GM12878 (cell line): ENCODE results near the gene ADAMTS17. TPM values are rescaled to one million over a fixed set of nuclear protein-coding genes. Genes with fewer than 3 reads are reported as not detected.

Source experiments
- ATAC-seq: fragments of 200-7000 bp; cut with Tn5 transposase; 3 replicates; pipeline ENCODE4 v1.9.1; 2020; ENCODE audit warnings: mild to moderate bottlenecking, moderate library complexity
- BruUV-seq: library from RNA; stranded (reverse); fragments of 400-500 nt; replicated peaks from 2 replicates; lab custom pipeline; 2021; lab: Mats Ljungman, UMichigan
- CTCF ChIA-PET: fragments of 300-600 bp; sonication (Branson Sonifier 250); formaldehyde crosslinking; extraction: SDS; loops from one replicate; lab custom pipeline; 2021; ENCODE audit warnings: inconsistent platforms; lab: Yijun Ruan, JAX
- POLR2A ChIA-PET: fragments of 350-600 bp; formaldehyde crosslinking; extraction: SDS; loops from one replicate; lab custom pipeline; 2021; ENCODE audit warnings: inconsistent platforms; lab: Charles Lee
- RAD21 ChIA-PET: fragments of 300-600 bp; sonication (Branson Sonifier 250); formaldehyde crosslinking; loops from one replicate; lab custom pipeline; 2023; ENCODE audit warnings: antibody characterized with exemption; ENCODE audit not compliant: unreplicated experiment; lab: Charles Lee
- SMC1A ChIA-PET: fragments of 300-600 bp; sonication (Branson Sonifier 250); formaldehyde crosslinking; loops from one replicate; lab custom pipeline; 2023; ENCODE audit not compliant: unreplicated experiment, uncharacterized antibody; lab: Charles Lee
- DNase-seq: peaks from one replicate; pipeline ENCODE4 v3.0.0-alpha.2; 2011; ENCODE audit warnings: low read depth, low spot score
- FAIRE-seq: peaks from 3 replicates; lab custom pipeline; 2011; peaks lifted over from hg19 to GRCh38; lab: Jason Lieb, UNC
- H2AFZ ChIP-seq: 2 replicates; pipeline ENCODE4 v1.6.0; 2011; ENCODE audit warnings: low read depth, low read length, control low read depth; ENCODE audit not compliant: control insufficient read depth
- H3K27ac ChIP-seq: 2 replicates; pipeline ENCODE4 v1.5.1; 2011; ENCODE audit warnings: control low read depth; ENCODE audit not compliant: control insufficient read depth, insufficient read depth
- H3K27me3 ChIP-seq, 2 experiments: replicated peaks in 1 of 2; 2 replicates each; pipeline versions ENCODE4 v1.6.0 to v1.6.1; 2011; ENCODE audit warnings: low read length in 1 of 2; ENCODE audit not compliant: control insufficient read depth in 2 of 2, insufficient read depth in 2 of 2
- H3K36me3 ChIP-seq, 2 experiments: 2 replicates each; pipeline ENCODE4 v1.5.1; 2011; ENCODE audit warnings: low read length in 1 of 2; ENCODE audit not compliant: control insufficient read depth in 2 of 2, insufficient read depth in 2 of 2
- H3K4me1 ChIP-seq: 2 replicates; pipeline ENCODE4 v1.6.1; 2011; ENCODE audit warnings: mild to moderate bottlenecking, low read length, moderate library complexity, mixed read lengths; ENCODE audit not compliant: control insufficient read depth, insufficient read depth
- H3K4me2 ChIP-seq: 2 replicates; pipeline ENCODE4 v1.6.0; 2011; ENCODE audit warnings: control low read depth; ENCODE audit not compliant: control insufficient read depth, insufficient read depth
- H3K4me3 ChIP-seq: fragments of 200-600 bp; sonication (generic); 2 replicates; pipeline ENCODE4 v1.5.1; 2016
- H3K79me2 ChIP-seq: 2 replicates; pipeline ENCODE4 v1.6.0; 2011; ENCODE audit warnings: low read length; ENCODE audit not compliant: control insufficient read depth, insufficient read depth
- H3K9ac ChIP-seq: 2 replicates; pipeline ENCODE4 v1.8.0; 2011; ENCODE audit warnings: low read length, control low read depth, mixed read lengths; ENCODE audit not compliant: control insufficient read depth, insufficient read depth
- H3K9me3 ChIP-seq: replicated peaks from 3 replicates; pipeline ENCODE4 v1.5.1; 2011; ENCODE audit warnings: mild to moderate bottlenecking, low read length; ENCODE audit not compliant: control insufficient read depth, insufficient read depth
- H4K20me1 ChIP-seq: 2 replicates; pipeline ENCODE4 v1.6.0; 2011; ENCODE audit not compliant: control insufficient read depth, insufficient read depth
- BCL3 ChIP-seq: IDR thresholded peaks from 2 replicates; pipeline ENCODE4 v1.6.1; 2011; ENCODE audit warnings: borderline replicate concordance, low read depth, mild to moderate bottlenecking, moderate library complexity, low read length; ENCODE audit not compliant: insufficient read depth, poor library complexity, severe bottlenecking
- CREM ChIP-seq: IDR thresholded peaks from 2 replicates; pipeline ENCODE4 v1.6.1; 2014; ENCODE audit warnings: antibody characterized with exemption, low read depth
- JUNB ChIP-seq: IDR thresholded peaks from 2 replicates; pipeline ENCODE4 v1.6.1; 2016; ENCODE audit warnings: antibody characterized with exemption, mild to moderate bottlenecking
- MEF2B ChIP-seq: fragments of 450-650 bp; IDR thresholded peaks from 2 replicates; pipeline ENCODE4 v1.6.1; 2018; ENCODE audit warnings: mild to moderate bottlenecking, moderate library complexity; ENCODE audit not compliant: partially characterized antibody, poor library complexity, severe bottlenecking
- SIX5 ChIP-seq: IDR thresholded peaks from 2 replicates; pipeline ENCODE4 v1.6.1; 2011; ENCODE audit warnings: mild to moderate bottlenecking, low read depth, low read length, moderate library complexity; ENCODE audit not compliant: severe bottlenecking
- SUPT20H ChIP-seq: IDR thresholded peaks from 2 replicates; pipeline ENCODE4 v1.6.1; 2011; ENCODE audit warnings: low read depth, mild to moderate bottlenecking, low read length, moderate library complexity, borderline replicate concordance; ENCODE audit not compliant: control insufficient read depth
- SUZ12 ChIP-seq: fragments of 200-600 bp; sonication (generic); IDR thresholded peaks from one replicate; pipeline ENCODE4 v1.6.1; 2018; ENCODE audit warnings: antibody characterized with exemption, mild to moderate bottlenecking; ENCODE audit not compliant: unreplicated experiment
- ZNF24 ChIP-seq: fragments of 450-650 bp; IDR thresholded peaks from 2 replicates; pipeline ENCODE4 v1.6.1; 2017; ENCODE audit warnings: antibody characterized with exemption, mild to moderate bottlenecking
- ZNF687 ChIP-seq: fragments of 450-650 bp; IDR thresholded peaks from 2 replicates; pipeline ENCODE4 v1.6.1; 2017; ENCODE audit warnings: mild to moderate bottlenecking, moderate library complexity
- WGBS: methylation state at CpG from one replicate; pipeline ENCODE4 v1.1.6; 2016; ENCODE audit warnings: low lambda C conversion rate; ENCODE audit not compliant: insufficient replicate concordance, insufficient coverage; ENCODE audit errors: missing lambda C conversion rate; 5-methylcytosine and 5-hydroxymethylcytosine counted together
- in situ Hi-C: fragments of 300-500 bp; cut with MboI; formaldehyde crosslinking; loops from 9 replicates; pipeline ENCODE4 v1.14.3; 2018; ENCODE audit warnings: mixed read lengths
- intact Hi-C: fragments of 100-400 bp; cut with micrococcal nuclease; formaldehyde crosslinking; loops from one replicate; pipeline ENCODE4 v1.14.2; 2022; ENCODE audit not compliant: unreplicated experiment
- polyA plus RNA-seq, 11 experiments: library from polyadenylated mRNA; depleted of rRNA in 4 of 11; unstranded in 6 of 11; stranded (reverse) in 5 of 11; fragments of >200 nt; fragmentation: Nextera tagmentation in 4 of 11; fragmentation: Illumina TruSeq in 1 of 11; extraction: Ambion mirVana in 4 of 11; extraction: Trizol in 1 of 11; gene quantifications; 1 replicate in 1 of 11; 2 replicates in 10 of 11; pipeline versions ENCODE4 v1.2.1 to v1.2.3, GENCODE V29; 2011 to 2016; ENCODE audit warnings: inconsistent platforms in 2 of 11, missing spikeins in 2 of 11, low read depth in 1 of 11
- total RNA-seq, 4 experiments: library from RNA; depleted of rRNA in 3 of 4; stranded (reverse); fragments of >200 nt in 3 of 4; fragmentation: Illumina TruSeq in 1 of 4; extraction: Trizol in 1 of 4; gene quantifications; 2 replicates each; pipeline versions ENCODE4 v1.2.1 to v1.2.3, GENCODE V29; 2013 to 2021

ADAMTS17 gene
- total and polyA plus RNA-seq, 10 of the 15 experiments (the other 5 are each of a cell fraction or from before 2014, with no cell fraction given), result 0.04 to 0.50 (median 0.10) TPM; not detected in 4

- H4K20me1 ChIP-seq, result no peaks in the 10 kb centered on the region
- no TSS peak for BruUV-seq
- CTCF ChIA-PET, result no interaction called here
- DNase-seq, result no peak
- H3K9ac ChIP-seq, result no peak overlapping the region
- H3K9me3 ChIP-seq, result no peaks in the 10 kb centered on the region; the same call in 2 of the 3 replicates
- no peaks in the 10 kb centered on the region for H3K4me1 ChIP-seq
- no peak overlapping the region for H3K4me2 ChIP-seq
- intact Hi-C loops, result no loop called here
- H3K27me3 ChIP-seq, result no peaks in the 10 kb centered on the region
- no peak overlapping the region for H2AFZ ChIP-seq
- TF ChIP-seq JUNB (no peak), SIX5 (no peak), SUPT20H (no peak), MEF2B (no peak), ZNF24 (no peak), CREM (no peak), ZNF687 (no peak), SUZ12 (no peak), BCL3 (no peak)
- TF ChIP-seq, all 136 proteins: peak for 0
- FAIRE-seq (no peak), ATAC-seq (no peak)
- WGBS, result 18% methylated on average over 5 of the region's 5 CpGs
- H3K4me3 ChIP-seq, result no peak overlapping the region
- ChIA-PET SMC1A (no interaction called here), RAD21 (no interaction called here), POLR2A (no interaction called here)
- in situ Hi-C loops, result no loop called here
- H3K36me3 ChIP-seq, result no peaks in the 10 kb centered on the region
- H3K27ac ChIP-seq, result no peak overlapping the region
- H3K79me2 ChIP-seq, result no peaks in the 10 kb centered on the region
Measured at GRCh38 chr15:100124936-100125335, 216.8 kb downstream of the ADAMTS17 start.
